Measurements from ENCODE around the gene COL8A2. TPM values are rescaled to one million over a fixed set of nuclear protein-coding genes. Genes with fewer than 3 reads are reported as not detected.

The COL8A2 gene
- total and polyA plus RNA-seq, 4 donors: 17.4 to 48.5 (median 28.0) TPM

GRCh38 chr1:36135330-36135667, 10.3 kb upstream of the COL8A2 start:
- Histone ChIP-seq H3K9me3 (ENCODE audit: control insufficient read depth, low read length) (no peaks in the 10 kb centered on the region), H3K27ac (ENCODE audit: low read depth in 1 of 2, low read length in 2 of 2) (peak overlapping the region; percentile 84 to 99), H3K36me3 (ENCODE audit: control insufficient read depth in 1 of 2, insufficient read depth in 2 of 2, low read length in 1 of 2) (peaks cover 0 to 6% of the 10 kb centered on the region in 2 donors), H3K4me3 (ENCODE audit: low read length in 2 of 2) (no peak overlapping the region), H3K27me3 (ENCODE audit: control insufficient read depth in 1 of 2, insufficient read depth in 2 of 2, low read length in 1 of 2) (no peaks in the 10 kb centered on the region), H3K4me1 (ENCODE audit: control insufficient read depth in 1 of 2, insufficient read depth in 2 of 2, low read length in 2 of 2) (peaks cover 0 to 1% of the 10 kb centered on the region in 2 donors)
- WGBS, 2 donors: 49 to 52% methylated on average over 6 of the region's 6 CpGs
- DNase-seq (no peak), ATAC-seq (ENCODE audit: low FRiP score) (no peak)
- intact Hi-C loops (cut with DNase I): loop anchor here in 1 of 2 donors (2.0 kb wide), 1 partner anchor 36 kb away; no protein-coding TSS in a partner anchor

DNA sequence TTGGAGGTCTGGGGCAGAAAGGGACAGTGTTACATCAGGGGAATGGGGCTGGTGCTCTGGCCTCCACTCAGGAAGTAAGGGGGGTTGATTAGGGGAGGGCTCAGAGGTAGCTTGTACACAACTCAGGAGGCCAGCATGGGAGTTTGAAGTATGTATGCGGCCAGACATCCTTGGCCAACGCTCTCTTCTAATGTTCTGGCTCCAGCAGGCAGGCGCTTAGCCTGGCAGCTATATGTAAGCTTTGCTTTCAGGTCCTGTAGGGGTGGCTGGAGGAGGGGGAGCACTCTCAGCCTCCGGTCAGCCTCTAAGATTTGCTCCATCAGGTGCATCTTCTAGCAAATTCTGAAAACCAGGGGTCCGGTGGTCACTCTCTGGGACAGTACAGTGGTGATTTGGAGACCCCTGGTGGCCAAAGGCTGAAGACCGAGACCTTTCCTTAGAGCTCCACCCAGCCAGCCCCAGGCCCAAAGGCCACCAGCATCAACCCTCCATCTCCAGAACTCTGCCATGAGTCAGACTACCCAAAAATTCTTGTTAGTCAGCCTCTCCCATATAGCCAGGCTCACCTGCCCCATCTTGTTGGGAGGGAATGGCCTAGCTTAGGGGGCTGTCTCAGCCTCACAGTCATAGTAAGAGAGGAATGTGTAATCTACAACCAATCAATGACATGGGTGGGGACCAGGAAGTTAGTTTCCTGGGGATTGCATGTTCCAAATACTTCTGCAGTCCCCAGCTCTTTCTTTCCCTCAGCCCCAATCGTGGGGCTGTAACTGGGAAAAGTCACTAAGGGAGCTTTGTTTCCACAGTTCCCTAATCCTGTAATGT, 9.7 kb upstream of the COL8A2 start:
- Histone ChIP-seq H3K4me1 (ENCODE audit: control insufficient read depth in 1 of 2, insufficient read depth in 2 of 2, low read length in 2 of 2) (peaks cover 0 to 1% of the 10 kb centered on the region in 2 donors), H3K9me3 (ENCODE audit: control insufficient read depth, low read length) (no peaks in the 10 kb centered on the region), H3K4me3 (ENCODE audit: low read length in 2 of 2) (no peak overlapping the region), H3K27me3 (ENCODE audit: control insufficient read depth in 1 of 2, insufficient read depth in 2 of 2, low read length in 1 of 2) (no peaks in the 10 kb centered on the region), H3K27ac (ENCODE audit: low read depth in 1 of 2, low read length in 2 of 2) (peak overlapping the region; percentile 84 to 99), H3K36me3 (ENCODE audit: control insufficient read depth in 1 of 2, insufficient read depth in 2 of 2, low read length in 1 of 2) (peaks cover 0 to 2% of the 10 kb centered on the region in 2 donors)
- DNase-seq (peak; percentile 72 to 85), ATAC-seq (ENCODE audit: low FRiP score) (peak; percentile 84)
- WGBS, 2 donors: 50 to 57% methylated on average over 7 of the region's 7 CpGs
- intact Hi-C loops (cut with DNase I): loop anchor here (1.0 to 2.0 kb wide), 2 partner anchors 35 to 36 kb away; no protein-coding TSS in a partner anchor

DNA sequence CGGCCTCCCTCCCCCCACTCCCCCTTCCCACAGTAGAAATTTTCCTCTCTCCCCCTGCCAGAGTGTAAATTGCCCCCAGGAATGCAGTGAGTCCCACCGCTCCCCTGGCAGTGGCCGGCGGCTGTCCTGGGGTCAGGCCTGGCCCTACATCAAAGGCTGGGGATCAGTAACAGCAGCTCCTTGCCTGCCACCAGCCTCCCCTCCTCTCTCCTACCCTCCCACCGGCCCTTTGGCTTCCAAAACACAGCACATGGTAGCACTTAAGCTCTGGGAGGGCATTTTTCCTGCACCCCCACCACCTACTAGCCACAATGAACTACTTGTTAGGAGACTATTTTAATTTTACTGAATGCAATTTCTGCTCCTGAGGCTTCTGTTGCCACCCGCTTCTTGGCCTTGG, 9.0 kb upstream of the COL8A2 start:
- Histone ChIP-seq H3K36me3 (ENCODE audit: control insufficient read depth in 1 of 2, insufficient read depth in 2 of 2, low read length in 1 of 2) (peaks cover 0 to 2% of the 10 kb centered on the region in 2 donors), H3K27me3 (ENCODE audit: control insufficient read depth in 1 of 2, insufficient read depth in 2 of 2, low read length in 1 of 2) (no peaks in the 10 kb centered on the region), H3K4me1 (ENCODE audit: control insufficient read depth in 1 of 2, insufficient read depth in 2 of 2, low read length in 2 of 2) (peaks cover 0 to 1% of the 10 kb centered on the region in 2 donors), H3K4me3 (ENCODE audit: low read length in 2 of 2) (no peak overlapping the region), H3K27ac (ENCODE audit: low read depth in 1 of 2, low read length in 2 of 2) (peak overlapping the region in 1 of 2 donors; percentile 3), H3K9me3 (ENCODE audit: control insufficient read depth, low read length) (no peaks in the 10 kb centered on the region)
- DNase-seq: no peak
- 76 to 77% methylated on average over 6 of the region's 6 CpGs for WGBS, 2 donors
- intact Hi-C loops (cut with DNase I): loop anchor here (1.0 to 2.0 kb wide), 2 partner anchors 35 kb away; no protein-coding TSS in a partner anchor
- ATAC-seq (ENCODE audit: low FRiP score): no peak

- peak; percentile 86 to 94 for DNase-seq
- ATAC-seq (ENCODE audit: low FRiP score): peak; percentile 45
- Histone ChIP-seq H3K27ac (ENCODE audit: low read depth in 1 of 2, low read length in 2 of 2) (no peak overlapping the region), H3K4me1 (ENCODE audit: control insufficient read depth in 1 of 2, insufficient read depth in 2 of 2, low read length in 2 of 2) (peaks cover 0 to 1% of the 10 kb centered on the region in 2 donors), H3K4me3 (ENCODE audit: low read length in 2 of 2) (no peak overlapping the region), H3K27me3 (ENCODE audit: control insufficient read depth in 1 of 2, insufficient read depth in 2 of 2, low read length in 1 of 2) (no peaks in the 10 kb centered on the region), H3K36me3 (ENCODE audit: control insufficient read depth in 1 of 2, insufficient read depth in 2 of 2, low read length in 1 of 2) (peaks cover 0 to 2% of the 10 kb centered on the region in 2 donors), H3K9me3 (ENCODE audit: control insufficient read depth, low read length) (no peaks in the 10 kb centered on the region)
- 65 to 71% methylated on average over 3 of the region's 3 CpGs for WGBS, 2 donors
- intact Hi-C loops (cut with DNase I): no loop called here
Measured at GRCh38 chr1:36133484-36133883, 8.5 kb upstream of the COL8A2 start.

DNA sequence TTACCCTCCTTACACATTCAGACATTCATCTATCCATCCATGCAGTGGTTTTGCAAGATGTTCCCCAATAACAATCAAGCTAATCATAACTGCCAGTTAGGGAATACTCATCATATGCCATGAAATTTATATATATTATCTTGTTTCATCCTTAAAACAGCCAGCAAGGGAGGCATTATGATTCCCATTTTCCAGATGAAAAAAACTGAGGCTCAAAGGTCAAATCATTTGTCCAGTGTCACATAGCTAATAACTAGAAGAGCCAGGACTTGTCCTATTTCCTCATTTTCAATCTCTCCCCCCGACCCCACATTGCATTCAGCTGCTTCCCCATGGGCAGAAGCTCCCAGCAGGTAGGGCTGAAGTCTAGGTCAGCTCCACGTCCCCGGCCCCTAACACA, 7.0 kb upstream of the COL8A2 start:
- Histone ChIP-seq H3K27ac (ENCODE audit: low read depth in 1 of 2, low read length in 2 of 2) (no peak overlapping the region), H3K27me3 (ENCODE audit: control insufficient read depth in 1 of 2, insufficient read depth in 2 of 2, low read length in 1 of 2) (no peaks in the 10 kb centered on the region), H3K4me3 (ENCODE audit: low read length in 2 of 2) (no peak overlapping the region), H3K4me1 (ENCODE audit: control insufficient read depth in 1 of 2, insufficient read depth in 2 of 2, low read length in 2 of 2) (peaks cover 0 to 1% of the 10 kb centered on the region in 2 donors), H3K9me3 (ENCODE audit: control insufficient read depth, low read length) (no peaks in the 10 kb centered on the region), H3K36me3 (ENCODE audit: control insufficient read depth in 1 of 2, insufficient read depth in 2 of 2, low read length in 1 of 2) (no peaks in the 10 kb centered on the region)
- WGBS, 2 donors: 84 to 89% methylated on average over 3 of the region's 3 CpGs
- intact Hi-C loops (cut with DNase I): no loop called here
- ATAC-seq (ENCODE audit: low FRiP score): no peak
- no peak for DNase-seq

- no peaks in the 10 kb centered on the region for H3K27me3 ChIP-seq (ENCODE audit: control insufficient read depth in 1 of 2, insufficient read depth in 2 of 2, low read length in 1 of 2)
- no peak overlapping the region for H3K27ac ChIP-seq (ENCODE audit: low read depth in 1 of 2, low read length in 2 of 2)
- H3K4me1 ChIP-seq (ENCODE audit: control insufficient read depth in 1 of 2, insufficient read depth in 2 of 2, low read length in 2 of 2): no peaks in the 10 kb centered on the region
- intact Hi-C loops (cut with DNase I): no loop called here
- no peak for ATAC-seq (ENCODE audit: low FRiP score)
- WGBS, 2 donors: 97 to 98% methylated on average over 3 of the region's 3 CpGs
- no peak overlapping the region for H3K4me3 ChIP-seq (ENCODE audit: low read length in 2 of 2)
- no peak for DNase-seq
- no peaks in the 10 kb centered on the region for H3K36me3 ChIP-seq (ENCODE audit: control insufficient read depth in 1 of 2, insufficient read depth in 2 of 2, low read length in 1 of 2)
- no peaks in the 10 kb centered on the region for H3K9me3 ChIP-seq (ENCODE audit: control insufficient read depth, low read length)
Measured at GRCh38 chr1:36128905-36129206, 3.8 kb upstream of the COL8A2 start.

DNA sequence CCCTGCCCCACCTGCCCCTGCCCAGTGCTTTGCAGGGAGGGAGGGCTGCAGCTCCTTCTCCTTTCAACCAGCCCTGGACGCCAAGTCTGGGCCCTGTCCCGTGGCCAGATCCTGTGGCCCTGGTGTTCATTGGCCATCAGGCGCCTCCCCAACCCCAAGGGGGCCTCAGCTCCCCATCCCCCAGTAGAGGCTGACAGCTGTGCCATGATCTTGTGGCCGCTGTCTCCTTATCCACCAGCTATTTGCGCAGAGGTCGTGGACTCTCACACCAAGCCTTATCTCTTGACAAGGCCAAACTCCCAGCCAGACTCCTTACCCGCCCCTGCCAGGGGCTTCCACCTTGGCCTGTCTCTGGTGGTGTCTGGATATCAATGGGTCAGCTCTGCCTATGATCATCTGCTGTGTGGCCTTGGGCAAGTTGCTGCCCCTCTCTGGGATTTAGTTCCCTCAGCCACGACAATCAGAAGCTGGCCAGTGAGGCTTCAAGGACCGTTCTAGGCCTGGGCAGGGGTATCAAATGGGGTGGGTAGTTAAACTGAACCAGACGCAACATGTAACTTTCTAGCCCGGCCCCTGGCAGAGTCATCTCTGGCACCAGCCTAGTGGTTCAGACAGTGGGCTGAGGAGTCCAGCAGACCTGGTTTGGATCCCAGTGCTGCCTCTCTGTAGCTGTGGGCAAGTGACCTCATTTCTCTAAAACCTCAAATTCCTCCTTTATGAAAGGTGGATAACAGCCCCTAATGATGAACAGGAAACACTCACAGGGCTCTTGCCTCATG, 3.3 kb upstream of the COL8A2 start:
- H3K36me3 ChIP-seq (ENCODE audit: control insufficient read depth in 1 of 2, insufficient read depth in 2 of 2, low read length in 1 of 2): no peaks in the 10 kb centered on the region
- WGBS, 2 donors: 91 to 95% methylated on average over 11 of the region's 11 CpGs

GRCh38 chr1:36126797-36127500, 1.9 kb upstream of the COL8A2 start:
- Histone ChIP-seq H3K9me3 (ENCODE audit: control insufficient read depth, low read length) (no peaks in the 10 kb centered on the region), H3K27me3 (ENCODE audit: control insufficient read depth in 1 of 2, insufficient read depth in 2 of 2, low read length in 1 of 2) (no peaks in the 10 kb centered on the region), H3K36me3 (ENCODE audit: control insufficient read depth in 1 of 2, insufficient read depth in 2 of 2, low read length in 1 of 2) (no peaks in the 10 kb centered on the region), H3K4me1 (ENCODE audit: control insufficient read depth in 1 of 2, insufficient read depth in 2 of 2, low read length in 2 of 2) (no peaks in the 10 kb centered on the region), H3K4me3 (ENCODE audit: low read length in 2 of 2) (no peak overlapping the region), H3K27ac (ENCODE audit: low read depth in 1 of 2, low read length in 2 of 2) (no peak overlapping the region)
- ATAC-seq (ENCODE audit: low FRiP score) (no peak), DNase-seq (no peak)
- WGBS, 2 donors: 43 to 52% methylated on average over 7 of the region's 7 CpGs
- intact Hi-C loops (cut with DNase I): loop anchor here in 1 of 2 donors (2.0 kb wide), 1 partner anchor 20 kb away; no protein-coding TSS in a partner anchor

More for the DNA sequence above, 3.3 kb upstream of the COL8A2 start:
- H3K4me1 ChIP-seq (ENCODE audit: control insufficient read depth in 1 of 2, insufficient read depth in 2 of 2, low read length in 2 of 2): no peaks in the 10 kb centered on the region
- H3K9me3 ChIP-seq (ENCODE audit: control insufficient read depth, low read length): no peaks in the 10 kb centered on the region
- no peak overlapping the region for H3K4me3 ChIP-seq (ENCODE audit: low read length in 2 of 2)
- DNase-seq (no peak), ATAC-seq (ENCODE audit: low FRiP score) (no peak)
- no peak overlapping the region for H3K27ac ChIP-seq (ENCODE audit: low read depth in 1 of 2, low read length in 2 of 2)
- no peaks in the 10 kb centered on the region for H3K27me3 ChIP-seq (ENCODE audit: control insufficient read depth in 1 of 2, insufficient read depth in 2 of 2, low read length in 1 of 2)
- intact Hi-C loops (cut with DNase I): no loop called here
